ENCODE results near the gene CCDC88C. TPM values are rescaled to one million over a fixed set of nuclear protein-coding genes. Genes with fewer than 3 reads are reported as not detected.

Gene CCDC88C
- total RNA-seq, 2 experiments from 2014 or later: 269 to 287 TPM

GRCh38 chr14:91415794-91416743 is 1.6 kb downstream of the CCDC88C start:
- no peaks in the 10 kb centered on the region for H3K27me3 ChIP-seq (ENCODE audit: control insufficient read depth in 1 of 2, insufficient read depth in 2 of 2, low read length in 2 of 2)
- TF ChIP-seq, protein P1, sequence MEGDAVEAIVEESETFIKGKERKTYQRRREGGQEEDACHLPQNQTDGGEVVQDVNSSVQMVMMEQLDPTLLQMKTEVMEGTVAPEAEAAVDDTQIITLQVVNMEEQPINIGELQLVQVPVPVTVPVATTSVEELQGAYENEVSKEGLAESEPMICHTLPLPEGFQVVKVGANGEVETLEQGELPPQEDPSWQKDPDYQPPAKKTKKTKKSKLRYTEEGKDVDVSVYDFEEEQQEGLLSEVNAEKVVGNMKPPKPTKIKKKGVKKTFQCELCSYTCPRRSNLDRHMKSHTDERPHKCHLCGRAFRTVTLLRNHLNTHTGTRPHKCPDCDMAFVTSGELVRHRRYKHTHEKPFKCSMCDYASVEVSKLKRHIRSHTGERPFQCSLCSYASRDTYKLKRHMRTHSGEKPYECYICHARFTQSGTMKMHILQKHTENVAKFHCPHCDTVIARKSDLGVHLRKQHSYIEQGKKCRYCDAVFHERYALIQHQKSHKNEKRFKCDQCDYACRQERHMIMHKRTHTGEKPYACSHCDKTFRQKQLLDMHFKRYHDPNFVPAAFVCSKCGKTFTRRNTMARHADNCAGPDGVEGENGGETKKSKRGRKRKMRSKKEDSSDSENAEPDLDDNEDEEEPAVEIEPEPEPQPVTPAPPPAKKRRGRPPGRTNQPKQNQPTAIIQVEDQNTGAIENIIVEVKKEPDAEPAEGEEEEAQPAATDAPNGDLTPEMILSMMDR (IDR thresholded peaks at IDR 0.05): no peak
- H3K27ac ChIP-seq (ENCODE audit: low read depth in 1 of 2, low read length in 2 of 2): peak overlapping the region; percentile 80 to 96
- no peaks in the 10 kb centered on the region for H3K9me3 ChIP-seq (ENCODE audit: control insufficient read depth in 1 of 2, insufficient read depth in 1 of 2, low read length in 2 of 2)
- H3K4me3 ChIP-seq (ENCODE audit: low read length): peak overlapping the region; percentile 91
- POLR2A ChIA-PET: interaction anchor here (0.6 to 12.0 kb wide), 32 partner anchors 11 to 1033 kb away, joined by 3 to 294 read pairs (median 6); partner anchors contain the start of genes GPR68, PPP4R3A and RPS6KA5
- H3K4me1 Mint-ChIP-seq (ENCODE audit: low read depth): peaks cover 65% of the 10 kb centered on the region
- peak; percentile 49 to 91 (median 62) for DNase-seq
- peaks cover 25% of the 10 kb centered on the region for H3K36me3 ChIP-seq (ENCODE audit: insufficient read depth, low read length)
- peak overlapping the region; percentile 98 for H3K27ac Mint-ChIP-seq
- CTCF ChIA-PET: interaction anchor here (0.7 to 6.4 kb wide), 9 partner anchors 10 to 93 kb away, joined by 3 to 62 read pairs (median 5); no protein-coding TSS in a partner anchor
- no peaks in the 10 kb centered on the region for H3K27me3 Mint-ChIP-seq
- peaks cover 59% of the 10 kb centered on the region for H3K4me1 ChIP-seq (ENCODE audit: insufficient read depth, low read length)
- H3K36me3 Mint-ChIP-seq (ENCODE audit: low read depth): peaks cover 46% of the 10 kb centered on the region
- peak overlapping the region; percentile 99 for H3K4me3 Mint-ChIP-seq
- peak; percentile 54 for ATAC-seq (ENCODE audit: poor library complexity)
- intact Hi-C loops (cut with DNase I, micrococcal nuclease): loop anchor here (1.0 to 5.0 kb wide), 6 partner anchors 11 to 456 kb away; partner anchors contain the start of gene GPR68 (in 1 of the 2)
- no peaks in the 10 kb centered on the region for H3K9me3 Mint-ChIP-seq

- Histone ChIP-seq H3K27me3 (ENCODE audit: control insufficient read depth in 1 of 2, insufficient read depth in 2 of 2, low read length in 2 of 2) (no peaks in the 10 kb centered on the region), H3K27ac (ENCODE audit: low read depth in 1 of 2, low read length in 2 of 2) (peak overlapping the region; percentile 75 to 96), H3K4me1 (ENCODE audit: insufficient read depth, low read length) (peaks cover 75% of the 10 kb centered on the region), H3K4me3 (ENCODE audit: low read length) (peak overlapping the region; percentile 91), H3K9me3 (ENCODE audit: control insufficient read depth in 1 of 2, insufficient read depth in 1 of 2, low read length in 2 of 2) (no peaks in the 10 kb centered on the region), H3K36me3 (ENCODE audit: insufficient read depth, low read length) (peaks cover 41% of the 10 kb centered on the region)
- Mint-ChIP-seq H3K4me1 (ENCODE audit: low read depth) (peaks cover 75% of the 10 kb centered on the region), H3K9me3 (no peaks in the 10 kb centered on the region), H3K4me3 (peak overlapping the region; percentile 99), H3K36me3 (ENCODE audit: low read depth) (peaks cover 62% of the 10 kb centered on the region), H3K27ac (peak overlapping the region; percentile 98), H3K27me3 (no peaks in the 10 kb centered on the region)
- TF ChIP-seq, protein P1 (IDR thresholded peaks at IDR 0.05): no peak
- ChIA-PET POLR2A (interaction anchor here (1.3 to 12.0 kb wide), 14 partner anchors 13 to 354 kb away, joined by 4 to 294 read pairs (median 14); partner anchors contain the start of gene RPS6KA5), CTCF (interaction anchor here (1.6 to 6.4 kb wide), 4 partner anchors 13 to 91 kb away, joined by 4 to 62 read pairs (median 27); no protein-coding TSS in a partner anchor)
- intact Hi-C loops (cut with DNase I, micrococcal nuclease): loop anchor here in 1 of 2 experiments (5.0 kb wide), 1 partner anchor 352 kb away; the partner anchor contains the start of gene RPS6KA5
- ATAC-seq (ENCODE audit: poor library complexity) (no peak), DNase-seq (peak in 1 of 14 experiments; percentile 17)
Observed at GRCh38 chr14:91414475-91414833, 3.2 kb downstream of the CCDC88C start.
